ENCODE measurements around the gene NRXN3. TPM values are rescaled to one million over a fixed set of nuclear protein-coding genes. Genes with fewer than 3 reads are reported as not detected.

The NRXN3 gene
- total RNA-seq, 2 experiments from 2014 or later = not detected

GRCh38 chr14:78186277-78186676, 16.1 kb downstream of the NRXN3 start:
- Mint-ChIP-seq H3K9me3 (peaks cover 2% of the 10 kb centered on the region), H3K4me1 (no peaks in the 10 kb centered on the region), H3K36me3 (ENCODE audit: low read depth) (no peaks in the 10 kb centered on the region), H3K27ac (no peak overlapping the region), H3K27me3 (no peaks in the 10 kb centered on the region), H3K4me3 (no peak overlapping the region)
- ChIA-PET POLR2A (no interaction called here), CTCF (no interaction called here)
- DNase-seq = no peak

DNA sequence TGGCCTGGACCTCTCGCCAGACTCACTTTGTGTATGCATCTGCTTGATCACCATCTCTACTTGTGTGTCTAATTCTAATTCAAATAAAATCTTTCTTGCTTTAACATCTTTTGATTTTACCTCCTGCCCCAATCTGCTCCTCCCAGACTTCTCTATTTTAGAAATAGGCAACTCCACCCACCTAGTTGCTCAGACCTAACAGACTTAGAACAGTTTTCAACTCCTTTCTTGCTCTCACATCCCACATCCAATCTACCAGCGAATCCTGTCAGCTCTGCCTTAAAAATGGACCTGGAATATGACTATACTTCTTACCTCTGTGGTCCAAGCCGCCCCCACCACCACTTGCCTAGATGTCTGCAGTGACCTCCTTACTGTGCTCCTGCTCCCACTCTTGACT, 18.7 kb downstream of the NRXN3 start:
- Mint-ChIP-seq H3K27me3 (no peaks in the 10 kb centered on the region), H3K36me3 (ENCODE audit: low read depth) (no peaks in the 10 kb centered on the region), H3K4me3 (no peak overlapping the region), H3K4me1 (no peaks in the 10 kb centered on the region), H3K27ac (no peak overlapping the region), H3K9me3 (peaks cover 2% of the 10 kb centered on the region)
- CTCF ChIA-PET = no interaction called here
- DNase-seq = no peak
- POLR2A ChIA-PET = no interaction called here

DNA sequence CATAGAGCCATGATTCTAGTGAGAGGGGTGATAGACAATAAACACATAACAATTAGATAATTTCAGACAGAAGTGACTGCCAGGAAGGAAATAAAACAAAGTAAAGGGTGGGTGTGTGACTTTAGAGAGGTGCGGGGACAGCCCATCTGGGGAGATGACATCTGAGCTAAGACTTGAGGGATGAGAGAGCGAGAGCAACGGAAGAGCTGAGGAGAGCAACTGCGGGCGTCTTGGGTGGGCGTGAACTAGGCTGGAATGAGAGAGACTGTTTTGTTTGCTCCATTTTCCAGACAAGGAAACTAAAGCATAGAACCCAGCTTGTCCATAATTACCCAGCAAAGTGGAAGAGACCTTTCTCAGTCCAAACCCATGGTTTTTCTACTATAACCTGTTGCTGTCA, 25.3 kb downstream of the NRXN3 start:
- CTCF ChIA-PET = interaction anchor here (0.6 kb wide), 3 partner anchors 32 to 253 kb away, joined by 3 to 5 read pairs (median 5); no protein-coding TSS in a partner anchor
- Mint-ChIP-seq H3K9me3 (no peaks in the 10 kb centered on the region), H3K36me3 (ENCODE audit: low read depth) (no peaks in the 10 kb centered on the region), H3K4me1 (no peaks in the 10 kb centered on the region), H3K27ac (no peak overlapping the region), H3K27me3 (no peaks in the 10 kb centered on the region), H3K4me3 (no peak overlapping the region)
- POLR2A ChIA-PET = no interaction called here
- no peak for DNase-seq

DNA sequence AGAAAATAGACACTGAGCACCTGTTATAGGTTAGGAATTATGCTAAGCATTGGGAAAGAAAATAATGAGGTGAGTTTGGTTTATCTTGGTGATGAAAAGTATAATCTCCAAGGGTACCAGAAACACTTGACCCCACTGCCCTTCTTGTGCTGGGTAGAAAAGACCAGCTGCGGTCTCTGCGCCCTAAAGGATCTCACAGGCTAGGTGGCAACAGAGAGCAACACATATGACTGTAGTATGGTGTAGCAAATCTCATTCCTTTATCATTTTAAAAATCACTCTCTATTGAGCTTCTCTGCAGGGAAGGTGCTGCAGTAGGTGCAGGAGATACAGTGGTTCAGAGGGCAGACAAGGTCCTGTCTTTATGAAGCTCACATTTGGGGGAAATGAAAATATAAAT, 26.1 kb downstream of the NRXN3 start:
- POLR2A ChIA-PET = no interaction called here
- Mint-ChIP-seq H3K27ac (no peak overlapping the region), H3K4me3 (no peak overlapping the region), H3K27me3 (no peaks in the 10 kb centered on the region), H3K9me3 (no peaks in the 10 kb centered on the region), H3K36me3 (ENCODE audit: low read depth) (no peaks in the 10 kb centered on the region), H3K4me1 (no peaks in the 10 kb centered on the region)
- CTCF ChIA-PET = no interaction called here
- no peak for DNase-seq

- H3K9me3 Mint-ChIP-seq = no peaks in the 10 kb centered on the region
- ChIA-PET CTCF (no interaction called here), POLR2A (no interaction called here)
- no peak for DNase-seq
- peaks cover 1% of the 10 kb centered on the region for H3K4me1 Mint-ChIP-seq
- H3K4me3 Mint-ChIP-seq = no peak overlapping the region
- H3K27me3 Mint-ChIP-seq = no peaks in the 10 kb centered on the region
- H3K36me3 Mint-ChIP-seq (ENCODE audit: low read depth) = no peaks in the 10 kb centered on the region
- no peak overlapping the region for H3K27ac Mint-ChIP-seq
Observed at GRCh38 chr14:78197051-78197450, 26.9 kb downstream of the NRXN3 start.

DNA sequence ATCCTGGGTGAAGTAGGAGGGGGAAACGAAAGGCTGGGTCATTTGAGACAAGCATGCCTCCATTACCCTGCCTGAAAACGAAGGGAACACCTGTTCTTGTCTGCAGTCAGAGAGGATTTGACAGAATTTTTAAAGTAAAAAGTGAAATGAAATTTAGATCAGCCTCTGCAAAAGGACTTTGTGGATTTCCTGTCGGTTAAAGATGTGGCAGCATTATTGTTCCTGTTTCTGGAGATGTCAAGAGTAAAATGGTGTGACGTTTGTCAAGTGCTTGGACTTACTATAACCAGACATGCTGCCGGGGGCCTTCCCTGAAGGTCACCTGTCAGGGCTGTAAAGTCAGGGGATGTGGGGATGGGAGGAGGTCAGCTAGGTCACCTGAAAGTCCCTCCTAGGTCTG, 32.0 kb downstream of the NRXN3 start:
- Mint-ChIP-seq H3K9me3 (no peaks in the 10 kb centered on the region), H3K27ac (no peak overlapping the region), H3K27me3 (no peaks in the 10 kb centered on the region), H3K4me3 (no peak overlapping the region), H3K36me3 (ENCODE audit: low read depth) (no peaks in the 10 kb centered on the region), H3K4me1 (peaks cover 4% of the 10 kb centered on the region)
- no peak for DNase-seq
- ChIA-PET POLR2A (no interaction called here), CTCF (no interaction called here)

GRCh38 chr14:78202976-78203375, 32.8 kb downstream of the NRXN3 start:
- peaks cover 4% of the 10 kb centered on the region for H3K4me1 Mint-ChIP-seq
- no peak overlapping the region for H3K27ac Mint-ChIP-seq
- H3K9me3 Mint-ChIP-seq = no peaks in the 10 kb centered on the region
- no peak for DNase-seq
- POLR2A ChIA-PET = no interaction called here
- no peaks in the 10 kb centered on the region for H3K36me3 Mint-ChIP-seq (ENCODE audit: low read depth)
- CTCF ChIA-PET = no interaction called here
- no peak overlapping the region for H3K4me3 Mint-ChIP-seq
- H3K27me3 Mint-ChIP-seq = no peaks in the 10 kb centered on the region

DNA sequence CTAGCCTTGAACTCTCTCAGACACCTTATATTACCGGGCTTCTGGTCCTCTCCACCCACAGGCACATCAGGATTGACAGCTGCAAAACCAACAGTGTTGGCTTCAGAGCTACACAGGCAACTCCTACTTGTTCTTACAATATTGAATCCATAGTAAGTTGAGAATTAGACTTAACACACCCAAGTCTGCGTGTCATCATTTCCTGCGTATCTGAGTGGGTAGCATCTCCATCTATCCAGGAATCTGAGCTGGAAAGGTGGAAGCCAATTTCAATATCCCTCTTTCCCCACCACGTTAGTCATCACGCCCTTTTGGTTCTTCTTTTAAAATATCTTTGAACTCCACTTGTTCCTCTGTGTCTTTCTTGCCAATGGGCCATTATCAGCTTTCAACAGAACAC, 37.2 kb downstream of the NRXN3 start:
- no peak overlapping the region for H3K4me3 Mint-ChIP-seq
- no peaks in the 10 kb centered on the region for H3K27me3 Mint-ChIP-seq
- DNase-seq = no peak
- ChIA-PET POLR2A (no interaction called here), CTCF (no interaction called here)
- H3K27ac Mint-ChIP-seq = no peak overlapping the region
- no peaks in the 10 kb centered on the region for H3K9me3 Mint-ChIP-seq
- no peaks in the 10 kb centered on the region for H3K4me1 Mint-ChIP-seq
- no peaks in the 10 kb centered on the region for H3K36me3 Mint-ChIP-seq (ENCODE audit: low read depth)

DNA sequence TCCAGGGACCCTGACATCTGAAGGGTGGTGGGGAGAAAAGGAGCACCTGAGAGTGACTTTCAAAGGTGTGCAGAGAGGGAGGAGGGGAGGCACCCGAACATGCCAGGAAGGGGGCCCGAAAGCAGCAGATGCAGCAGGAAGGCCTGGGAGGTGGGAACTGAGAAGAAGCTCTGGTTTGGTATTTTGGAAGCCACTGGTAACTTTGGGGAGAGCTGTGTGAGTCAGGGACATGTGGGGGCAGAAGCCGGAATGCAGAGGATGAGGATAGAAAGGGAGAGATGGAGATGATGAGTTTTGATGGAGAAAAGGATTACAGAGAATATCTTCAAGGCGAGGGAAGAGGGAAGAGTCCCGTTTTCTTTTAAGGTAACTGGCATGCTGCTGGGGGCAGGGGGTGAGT, 50.1 kb downstream of the NRXN3 start:
- Mint-ChIP-seq H3K4me1 (no peaks in the 10 kb centered on the region), H3K27ac (no peak overlapping the region), H3K27me3 (no peaks in the 10 kb centered on the region), H3K4me3 (no peak overlapping the region), H3K36me3 (ENCODE audit: low read depth) (no peaks in the 10 kb centered on the region), H3K9me3 (no peaks in the 10 kb centered on the region)
- CTCF ChIA-PET = no interaction called here
- DNase-seq = no peak
- POLR2A ChIA-PET = no interaction called here

DNA sequence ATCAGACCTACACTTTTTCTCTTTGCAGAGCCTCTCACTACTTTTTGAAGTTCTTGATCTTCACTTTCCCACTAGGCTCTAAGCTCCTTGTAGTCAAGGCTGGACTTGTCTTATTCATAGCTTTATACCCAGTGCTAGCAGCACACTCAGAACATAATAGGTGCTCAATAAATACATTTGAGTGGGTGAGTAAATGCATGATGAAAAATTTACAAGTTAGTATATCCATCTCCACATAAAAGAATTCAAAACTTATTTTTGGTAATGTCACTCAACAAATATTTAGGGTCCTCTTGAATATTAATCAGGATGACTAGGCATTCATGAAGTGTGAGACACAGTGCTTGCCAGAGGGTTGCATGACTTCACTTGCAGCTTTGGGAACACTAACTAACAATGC, 52.6 kb downstream of the NRXN3 start:
- Mint-ChIP-seq H3K4me3 (no peak overlapping the region), H3K9me3 (peaks cover 3% of the 10 kb centered on the region), H3K27ac (no peak overlapping the region), H3K36me3 (ENCODE audit: low read depth) (no peaks in the 10 kb centered on the region), H3K4me1 (no peaks in the 10 kb centered on the region), H3K27me3 (no peaks in the 10 kb centered on the region)
- POLR2A ChIA-PET = no interaction called here
- CTCF ChIA-PET = no interaction called here
- DNase-seq = no peak

DNA sequence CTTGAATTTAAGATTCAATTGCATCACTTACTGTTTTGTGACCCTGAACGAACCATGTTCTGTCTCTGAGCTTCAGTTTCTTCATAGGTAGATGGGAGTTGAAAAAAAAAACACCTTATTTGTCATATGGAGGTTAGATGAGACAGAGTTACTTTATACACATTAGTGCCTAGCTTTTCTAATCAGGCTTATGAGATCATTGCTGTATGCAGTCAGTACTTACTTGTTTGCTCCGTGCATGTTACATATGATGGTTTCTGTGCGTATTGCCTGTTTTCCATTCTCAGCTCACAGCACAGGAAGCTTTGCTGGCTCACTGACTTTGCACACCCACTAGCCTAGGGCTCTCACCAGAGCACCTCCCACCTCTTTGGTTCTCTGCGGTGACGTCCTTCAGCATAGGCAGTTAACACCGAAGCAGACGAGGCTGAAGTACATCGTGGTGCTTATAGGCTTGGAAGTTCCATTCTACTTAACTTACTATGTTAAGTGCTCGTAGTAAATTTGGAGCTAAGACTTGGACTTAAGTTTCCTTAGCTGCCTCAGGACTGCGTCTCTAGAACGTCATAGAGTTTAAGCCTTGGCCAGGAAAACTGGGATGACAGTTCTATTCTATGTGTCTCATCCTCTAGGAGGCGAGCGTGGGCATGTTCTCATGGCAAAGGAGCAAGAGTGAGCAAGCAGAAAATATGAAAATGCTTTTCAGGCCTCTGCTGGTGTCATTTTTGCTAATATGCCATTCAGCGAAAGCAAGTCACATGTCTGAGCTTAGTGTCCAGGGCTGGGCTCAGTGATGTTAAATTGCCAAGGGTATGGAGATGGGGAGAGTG, 57.3 kb downstream of the NRXN3 start:
- ChIA-PET POLR2A (no interaction called here), CTCF (no interaction called here)
- Mint-ChIP-seq H3K4me3 (no peak overlapping the region), H3K9me3 (peaks cover 3% of the 10 kb centered on the region), H3K27ac (no peak overlapping the region), H3K4me1 (no peaks in the 10 kb centered on the region), H3K27me3 (no peaks in the 10 kb centered on the region), H3K36me3 (ENCODE audit: low read depth) (no peaks in the 10 kb centered on the region)
- DNase-seq = no peak

- Mint-ChIP-seq H3K4me3 (no peak overlapping the region), H3K36me3 (ENCODE audit: low read depth) (no peaks in the 10 kb centered on the region), H3K27me3 (no peaks in the 10 kb centered on the region), H3K27ac (no peak overlapping the region), H3K9me3 (peaks cover 3% of the 10 kb centered on the region), H3K4me1 (no peaks in the 10 kb centered on the region)
- CTCF ChIA-PET = no interaction called here
- POLR2A ChIA-PET = interaction anchor here (0.6 kb wide), 1 partner anchor 12 kb away, joined by 3 read pairs; no protein-coding TSS in a partner anchor
- no peak for DNase-seq
Observed at GRCh38 chr14:78228702-78229327, 58.6 kb downstream of the NRXN3 start.

DNA sequence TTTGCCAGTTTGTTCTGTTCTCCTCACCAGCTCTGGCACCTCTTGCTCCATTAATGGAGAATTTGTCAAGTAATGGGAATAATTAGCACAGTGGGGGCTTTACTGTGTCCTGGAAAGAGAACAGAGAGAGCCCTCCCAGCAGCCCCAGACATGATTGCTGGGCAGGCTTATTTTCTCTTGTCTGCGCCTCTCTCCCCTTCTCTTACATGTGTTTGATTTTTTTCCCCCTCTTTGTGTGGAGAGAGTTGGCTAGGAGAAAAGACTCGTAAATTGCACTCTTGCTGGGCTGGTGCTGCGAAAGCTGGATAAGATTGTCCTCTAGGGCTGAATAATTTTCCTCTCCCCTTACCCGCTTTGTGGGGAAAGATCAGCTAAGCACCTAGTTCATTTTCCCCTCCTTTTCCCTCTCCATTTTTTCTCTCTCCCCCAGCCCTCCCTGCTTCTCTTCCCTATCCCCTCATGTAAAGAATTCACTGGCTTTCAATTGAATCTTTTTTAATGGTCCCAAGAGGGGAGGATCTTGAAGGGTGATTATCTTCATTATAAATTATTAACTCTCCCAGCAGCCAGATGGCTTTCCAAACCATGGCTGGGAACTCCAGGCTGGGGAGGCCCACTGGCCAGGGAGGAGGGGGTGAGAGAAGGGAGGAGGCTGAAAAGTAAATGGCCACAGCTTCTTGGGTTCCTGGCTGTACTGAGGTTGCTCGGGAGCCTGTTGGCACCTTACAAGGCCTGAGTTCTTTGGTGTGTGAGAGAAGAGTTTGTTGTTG, 62.2 kb downstream of the NRXN3 start:
- H3K27me3 Mint-ChIP-seq = no peaks in the 10 kb centered on the region
- CTCF ChIA-PET = no interaction called here
- H3K36me3 Mint-ChIP-seq (ENCODE audit: low read depth) = no peaks in the 10 kb centered on the region
- no peak for DNase-seq
- H3K9me3 Mint-ChIP-seq = no peaks in the 10 kb centered on the region
- H3K4me3 Mint-ChIP-seq = no peak overlapping the region
- POLR2A ChIA-PET = no interaction called here
- H3K27ac Mint-ChIP-seq = no peak overlapping the region
- no peaks in the 10 kb centered on the region for H3K4me1 Mint-ChIP-seq

DNA sequence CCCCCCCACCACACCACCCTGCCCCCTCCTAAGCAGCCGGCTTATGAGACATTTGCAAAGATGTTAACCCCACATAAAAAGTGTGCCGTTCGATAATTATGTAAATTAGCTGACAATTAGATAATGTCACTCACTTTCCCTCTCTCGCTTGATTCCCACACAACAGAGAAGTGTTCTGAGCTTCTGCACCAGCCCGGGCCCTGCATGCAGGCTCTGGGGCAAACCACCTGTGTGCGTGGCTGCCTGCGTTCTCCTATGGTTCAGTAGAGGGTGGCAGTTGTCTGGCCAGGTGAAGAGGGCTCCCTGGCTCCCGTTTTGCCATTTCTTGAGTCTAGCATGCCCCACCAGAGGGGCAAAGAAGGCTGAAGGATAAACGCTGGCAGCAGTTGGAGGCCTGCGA, 68.0 kb downstream of the NRXN3 start:
- Mint-ChIP-seq H3K27ac (no peak overlapping the region), H3K9me3 (no peaks in the 10 kb centered on the region), H3K4me3 (no peak overlapping the region), H3K4me1 (no peaks in the 10 kb centered on the region), H3K27me3 (no peaks in the 10 kb centered on the region), H3K36me3 (ENCODE audit: low read depth) (no peaks in the 10 kb centered on the region)
- DNase-seq = no peak
- ChIA-PET CTCF (no interaction called here), POLR2A (no interaction called here)
